IPS DF 6.9 (cell line): ENCODE data around the gene HOOK2.

ENCODE experiments used
- DNase-seq: peaks from one replicate; pipeline ENCODE4 v3.0.0-alpha.2; 2013; ENCODE audit warnings: low read depth, low spot score
- H3K27ac ChIP-seq: one replicate; pipeline ENCODE4 v1.5.1; 2013; ENCODE audit warnings: low read length, control low read depth
- H3K27me3 ChIP-seq: 2 replicates; pipeline ENCODE4 v1.6.1; 2013; ENCODE audit warnings: mild to moderate bottlenecking, low read length; ENCODE audit not compliant: control insufficient read depth, insufficient read depth
- H3K36me3 ChIP-seq: 2 replicates; pipeline ENCODE4 v1.6.1; 2013; ENCODE audit warnings: low read length; ENCODE audit not compliant: control insufficient read depth, insufficient read depth
- H3K4me1 ChIP-seq: 2 replicates; pipeline ENCODE4 v1.6.1; 2013; ENCODE audit warnings: low read length; ENCODE audit not compliant: control insufficient read depth, insufficient read depth
- H3K4me3 ChIP-seq: 2 replicates; pipeline ENCODE4 v1.5.1; 2013; ENCODE audit warnings: mild to moderate bottlenecking, low read length
- H3K9me3 ChIP-seq: 2 replicates; pipeline ENCODE4 v1.6.1; 2013; ENCODE audit warnings: low read length, inconsistent platforms; ENCODE audit not compliant: control insufficient read depth, insufficient read depth
- WGBS: extraction: QIAGEN DNeasy Blood & Tissue Kit; methylation state at CpG from one replicate; pipeline ENCODE4 v1.1.7; 2013; ENCODE audit warnings: mixed read lengths, missing lambda C conversion rate; ENCODE audit not compliant: insufficient read length, insufficient coverage; 5-methylcytosine and 5-hydroxymethylcytosine counted together

The HOOK2 gene

GRCh38 chr19:12788042-12788681 is 12.8 kb upstream of the HOOK2 start:
- no peaks in the 10 kb centered on the region for H3K27me3 ChIP-seq
- no peak overlapping the region for H3K27ac ChIP-seq
- no peak for DNase-seq
- no peaks in the 10 kb centered on the region for H3K9me3 ChIP-seq
- peaks cover 14% of the 10 kb centered on the region for H3K4me1 ChIP-seq
- no CpG with 5 or more reads among the region's 4 CpGs for WGBS
- no peak overlapping the region for H3K4me3 ChIP-seq
- no peaks in the 10 kb centered on the region for H3K36me3 ChIP-seq

- DNase-seq = no peak
- Histone ChIP-seq H3K9me3 (no peaks in the 10 kb centered on the region), H3K27ac (no peak overlapping the region), H3K36me3 (no peaks in the 10 kb centered on the region; the same call in 1 of the 2 replicates), H3K4me1 (peaks cover 13% of the 10 kb centered on the region), H3K27me3 (no peaks in the 10 kb centered on the region), H3K4me3 (no peak overlapping the region)
- WGBS = no CpG with 5 or more reads among the region's 10 CpGs
Observed at GRCh38 chr19:12787458-12787857, 12.1 kb upstream of the HOOK2 start.

- Histone ChIP-seq H3K27ac (no peak overlapping the region), H3K9me3 (no peaks in the 10 kb centered on the region), H3K27me3 (no peaks in the 10 kb centered on the region), H3K4me3 (no peak overlapping the region), H3K4me1 (peaks cover 17% of the 10 kb centered on the region), H3K36me3 (no peaks in the 10 kb centered on the region; the same call in 1 of the 2 replicates)
- no peak for DNase-seq
- whole genome bisulfite sequencing = no CpG with 5 or more reads among the region's 3 CpGs
Observed at GRCh38 chr19:12786952-12787351, 11.6 kb upstream of the HOOK2 start.

GRCh38 chr19:12786141-12786870 is 11.0 kb upstream of the HOOK2 start:
- Histone ChIP-seq H3K4me1 (peaks cover 17% of the 10 kb centered on the region), H3K4me3 (no peak overlapping the region), H3K27me3 (no peaks in the 10 kb centered on the region), H3K27ac (no peak overlapping the region), H3K36me3 (no peaks in the 10 kb centered on the region; the same call in 1 of the 2 replicates), H3K9me3 (no peaks in the 10 kb centered on the region)
- no peak for DNase-seq
- no CpG with 5 or more reads among the region's 18 CpGs for WGBS

GRCh38 chr19:12785431-12786031 is 10.2 kb upstream of the HOOK2 start:
- no CpG with 5 or more reads among the region's 4 CpGs for WGBS
- DNase-seq = no peak
- peaks cover 17% of the 10 kb centered on the region for H3K4me1 ChIP-seq

GRCh38 chr19:12784871-12785430 is 9.6 kb upstream of the HOOK2 start:
- no CpG with 5 or more reads among the region's 5 CpGs for WGBS
- Histone ChIP-seq H3K9me3 (no peaks in the 10 kb centered on the region), H3K4me3 (no peak overlapping the region), H3K27me3 (no peaks in the 10 kb centered on the region), H3K36me3 (no peaks in the 10 kb centered on the region; the same call in 1 of the 2 replicates), H3K4me1 (peaks cover 17% of the 10 kb centered on the region), H3K27ac (no peak overlapping the region)
- no peak for DNase-seq

More at GRCh38 chr19:12785431-12786031, 10.2 kb upstream of the HOOK2 start:
- H3K9me3 ChIP-seq = no peaks in the 10 kb centered on the region
- no peak overlapping the region for H3K27ac ChIP-seq
- H3K27me3 ChIP-seq = no peaks in the 10 kb centered on the region
- H3K36me3 ChIP-seq = no peaks in the 10 kb centered on the region; the same call in 1 of the 2 replicates
- H3K4me3 ChIP-seq = no peak overlapping the region

GRCh38 chr19:12784394-12784870 is 9.1 kb upstream of the HOOK2 start:
- WGBS = no CpG with 5 or more reads among the region's 10 CpGs
- H3K9me3 ChIP-seq = no peaks in the 10 kb centered on the region
- H3K4me3 ChIP-seq = no peak overlapping the region
- H3K36me3 ChIP-seq = no peaks in the 10 kb centered on the region; the same call in 1 of the 2 replicates
- DNase-seq = no peak
- peaks cover 18% of the 10 kb centered on the region for H3K4me1 ChIP-seq
- no peaks in the 10 kb centered on the region for H3K27me3 ChIP-seq
- no peak overlapping the region for H3K27ac ChIP-seq

GRCh38 chr19:12783849-12784393 is 8.6 kb upstream of the HOOK2 start:
- no peak overlapping the region for H3K27ac ChIP-seq

GRCh38 chr19:12783291-12783848 is 8.0 kb upstream of the HOOK2 start:
- no CpG with 5 or more reads among the region's 16 CpGs for WGBS
- H3K27me3 ChIP-seq = no peaks in the 10 kb centered on the region
- H3K4me1 ChIP-seq = peaks cover 14% of the 10 kb centered on the region
- H3K4me3 ChIP-seq = peak overlapping the region; percentile 43; the same call in 1 of the 2 replicates
- no peaks in the 10 kb centered on the region for H3K9me3 ChIP-seq
- H3K36me3 ChIP-seq = no peaks in the 10 kb centered on the region; the same call in 1 of the 2 replicates
- H3K27ac ChIP-seq = no peak overlapping the region
- DNase-seq = no peak

More at GRCh38 chr19:12783849-12784393, 8.6 kb upstream of the HOOK2 start:
- H3K9me3 ChIP-seq = no peaks in the 10 kb centered on the region
- no peaks in the 10 kb centered on the region for H3K27me3 ChIP-seq
- no peaks in the 10 kb centered on the region; the same call in 1 of the 2 replicates for H3K36me3 ChIP-seq
- no CpG with 5 or more reads among the region's 19 CpGs for WGBS
- H3K4me1 ChIP-seq = peaks cover 18% of the 10 kb centered on the region
- no peak for DNase-seq
- H3K4me3 ChIP-seq = no peak overlapping the region
